Measurements from ENCODE around the gene UBE2M.

- TF ChIP-seq CTCF (conservative IDR thresholded peaks at IDR 0.05; ENCODE audit: low read depth, low read length) (no peak), EZH2 (IDR thresholded peaks at IDR 0.05; ENCODE audit: low read length, unreplicated experiment) (no peak)
Measured at GRCh38 chr19:58522709-58523108, 35.7 kb downstream of the UBE2M start.
